Choroid plexus epithelial cell (primary cell): Measurements from ENCODE around the gene TOR2A.

Source experiments
- DNase-seq: peaks from one replicate; pipeline ENCODE4 v3.0.0-alpha.2; 2010; ENCODE audit warnings: low read depth
- H3K4me3 ChIP-seq: 2 replicates; pipeline ENCODE4 v1.5.1; 2011; ENCODE audit warnings: low read depth, mild to moderate bottlenecking, control low read depth, low read length, moderate library complexity
- CTCF ChIP-seq: conservative IDR thresholded peaks from 2 replicates; pipeline ENCODE4 v1.5.1; 2011; ENCODE audit warnings: low read depth, mild to moderate bottlenecking, control low read depth, inconsistent platforms, low read length, moderate library complexity

Gene TOR2A

GRCh38 chr9:127689329-127690000, 45.6 kb downstream of the TOR2A start:
- TF ChIP-seq CTCF: no peak
- DNase-seq: no peak
- H3K4me3 ChIP-seq: no peak overlapping the region

GRCh38 chr9:127686461-127687393, 48.4 kb downstream of the TOR2A start:
- DNase-seq: no peak
- no peak overlapping the region for H3K4me3 ChIP-seq
- no peak for TF ChIP-seq CTCF

- no peak overlapping the region for H3K4me3 ChIP-seq
- peak; percentile 56 for DNase-seq
- TF ChIP-seq CTCF: no peak
These were observed 50.5 kb downstream of the TOR2A start for GRCh38 chr9:127684576-127684975.

GRCh38 chr9:127683723-127684122, 51.4 kb downstream of the TOR2A start:
- no peak overlapping the region for H3K4me3 ChIP-seq
- TF ChIP-seq CTCF: no peak
- peak; percentile 80 for DNase-seq

- no peak overlapping the region for H3K4me3 ChIP-seq
- no peak for DNase-seq
- no peak for TF ChIP-seq CTCF
These were observed 52.5 kb downstream of the TOR2A start for GRCh38 chr9:127682351-127683136.
